Limb (tissue), 2 donors: ENCODE data around the gene SNRNP70.
"Not testable (repeated sequence)": the region's sequence is repeated elsewhere in the genome, so short reads cannot be mapped to it uniquely, and the experiment has no call there.

Experiments used
- DNase-seq, 2 donors: peaks; one replicate each; pipeline ENCODE4 v3.0.0-alpha.2; 2016; ENCODE audit errors: extremely low spot score in 2 of 2

Gene SNRNP70

DNA sequence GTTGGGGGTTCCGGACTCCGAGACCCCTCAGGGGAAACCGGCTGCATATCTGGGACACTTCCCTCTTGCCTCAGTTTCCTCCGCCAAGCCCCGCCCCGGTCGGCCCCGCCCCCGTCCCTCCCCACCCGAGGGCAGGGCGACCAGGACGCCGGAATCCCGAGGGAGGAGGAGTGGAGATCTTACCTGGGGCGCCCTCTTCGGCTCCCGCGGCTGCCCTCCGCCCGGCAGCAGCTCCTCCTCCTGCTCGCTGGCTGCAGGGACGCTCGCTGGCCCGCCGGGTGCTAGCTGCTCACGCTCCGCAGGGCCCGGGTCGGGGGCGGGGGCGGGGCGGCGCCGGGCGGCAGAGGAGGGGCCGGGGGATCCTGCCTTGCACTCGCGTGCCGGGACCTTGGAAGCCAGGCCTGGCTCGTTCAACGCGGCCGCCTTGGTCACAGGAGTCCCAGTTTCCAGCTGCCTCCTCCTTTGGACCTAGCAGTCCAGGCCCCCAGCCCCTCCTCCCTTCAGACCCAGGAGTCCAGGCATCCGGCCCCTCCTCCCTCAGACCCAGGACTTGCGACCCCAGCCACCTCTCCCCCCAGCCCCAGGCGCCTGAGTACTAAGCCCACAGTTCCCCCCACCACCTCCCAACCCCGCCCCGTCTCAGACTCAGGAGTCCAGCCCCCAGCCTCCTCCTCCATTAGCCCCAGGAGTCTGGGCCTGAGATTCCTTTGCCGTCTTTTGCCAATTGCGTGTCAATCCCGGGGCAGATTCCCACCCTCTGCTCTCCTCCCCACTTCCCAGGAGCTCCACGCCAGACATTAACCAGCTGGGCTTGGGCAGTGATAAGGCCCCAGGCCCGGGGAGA lies 20.3 kb upstream of the SNRNP70 start, which contains the start of gene NTF4:
TSS of gene NTF4 (minus strand) at position 51 of the 844 bp plus-strand sequence. CDS start 2,821 bp downstream, outside the sequence.
- peak in 1 of 2 donors; percentile 75 for DNase-seq

DNA sequence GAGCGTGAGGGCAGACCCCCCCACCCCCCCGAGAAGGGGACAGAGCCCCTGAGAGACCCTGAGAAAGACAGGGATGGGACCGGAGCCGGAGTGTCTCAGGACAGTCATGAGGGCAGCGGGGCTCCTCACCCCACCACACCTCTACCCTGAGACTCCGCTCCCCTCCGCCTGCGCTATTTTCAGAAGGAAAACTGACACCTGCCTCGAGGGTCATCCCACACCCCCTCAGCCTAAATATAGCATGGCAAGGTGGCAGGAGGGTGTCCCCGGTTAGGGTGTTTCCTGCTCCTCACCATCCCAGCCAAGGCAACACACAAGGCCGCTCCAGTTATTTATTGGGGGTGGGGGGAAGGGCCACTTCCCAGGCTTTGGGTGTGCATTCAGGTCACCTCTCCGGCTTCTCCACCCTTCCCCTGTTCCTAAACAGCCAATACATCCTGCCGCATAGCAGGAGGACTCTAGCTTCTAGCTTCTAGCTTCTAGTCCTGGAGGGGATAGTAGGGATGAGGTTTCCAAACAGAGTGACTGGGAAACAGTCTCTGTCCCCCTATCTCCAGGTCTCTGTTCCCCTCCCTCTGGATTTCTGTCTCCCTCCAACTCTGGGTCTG lies 19.2 kb upstream of the SNRNP70 start:
- DNase-seq, result no peak

DNA sequence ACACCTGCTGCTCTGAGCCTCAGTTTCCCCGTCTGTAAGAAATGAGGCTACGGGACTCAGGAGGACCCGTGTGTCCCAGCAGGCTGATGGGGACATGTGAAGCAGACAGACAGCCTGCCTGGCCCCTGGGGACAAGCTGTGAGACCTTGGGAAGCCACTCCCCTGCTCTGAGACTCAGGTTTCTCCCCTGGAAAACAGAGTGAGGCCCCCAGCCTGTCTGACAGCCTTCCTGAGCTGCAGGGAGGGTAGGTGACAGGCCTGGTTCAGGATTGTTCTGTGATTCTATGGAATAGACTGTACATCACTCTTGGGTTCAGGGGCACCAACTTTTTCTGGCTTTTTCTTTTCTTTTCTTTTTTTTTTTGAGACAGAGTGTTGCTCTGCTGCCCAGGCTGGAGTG lies 17.7 kb upstream of the SNRNP70 start:
- DNase-seq, result no peak

DNA sequence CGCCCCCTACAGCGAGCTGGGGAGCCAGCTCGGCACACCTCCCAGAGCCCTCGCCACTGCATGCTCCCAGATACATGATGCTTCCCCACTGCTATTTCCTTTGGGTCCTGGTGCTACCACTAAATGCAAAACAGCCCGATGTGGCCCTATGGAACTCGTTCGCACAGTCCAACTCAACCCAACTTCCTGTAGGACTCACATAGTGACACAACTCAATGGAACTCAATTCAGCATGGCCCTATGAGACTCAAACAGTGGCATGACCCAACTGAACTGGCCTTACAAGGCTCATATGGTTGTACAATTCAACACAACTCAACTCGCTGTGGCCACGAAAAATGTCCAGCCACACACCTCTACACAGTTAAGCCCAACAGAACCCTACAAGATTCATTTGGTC lies 16.2 kb upstream of the SNRNP70 start:
- no peak for DNase-seq

DNA sequence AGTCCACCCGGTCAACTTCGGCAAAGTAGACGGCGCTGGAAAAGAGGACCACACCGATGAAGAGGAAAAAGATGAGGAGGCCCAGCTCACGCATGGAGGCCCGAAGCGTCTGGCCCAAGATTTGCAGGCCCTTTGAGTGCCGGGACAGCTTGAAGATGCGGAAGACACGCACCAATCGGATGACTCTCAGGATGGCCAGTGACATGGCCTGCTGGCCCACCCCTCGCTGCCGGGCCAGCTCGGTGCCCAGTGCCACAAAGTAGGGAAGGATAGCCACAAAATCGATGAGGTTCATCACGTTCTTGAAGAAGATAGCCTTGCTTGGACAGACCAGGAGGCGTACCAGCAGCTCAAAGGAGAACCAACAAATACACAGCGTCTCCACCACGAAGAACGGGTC lies 14.8 kb upstream of the SNRNP70 start:
- DNase-seq, result no peak

DNA sequence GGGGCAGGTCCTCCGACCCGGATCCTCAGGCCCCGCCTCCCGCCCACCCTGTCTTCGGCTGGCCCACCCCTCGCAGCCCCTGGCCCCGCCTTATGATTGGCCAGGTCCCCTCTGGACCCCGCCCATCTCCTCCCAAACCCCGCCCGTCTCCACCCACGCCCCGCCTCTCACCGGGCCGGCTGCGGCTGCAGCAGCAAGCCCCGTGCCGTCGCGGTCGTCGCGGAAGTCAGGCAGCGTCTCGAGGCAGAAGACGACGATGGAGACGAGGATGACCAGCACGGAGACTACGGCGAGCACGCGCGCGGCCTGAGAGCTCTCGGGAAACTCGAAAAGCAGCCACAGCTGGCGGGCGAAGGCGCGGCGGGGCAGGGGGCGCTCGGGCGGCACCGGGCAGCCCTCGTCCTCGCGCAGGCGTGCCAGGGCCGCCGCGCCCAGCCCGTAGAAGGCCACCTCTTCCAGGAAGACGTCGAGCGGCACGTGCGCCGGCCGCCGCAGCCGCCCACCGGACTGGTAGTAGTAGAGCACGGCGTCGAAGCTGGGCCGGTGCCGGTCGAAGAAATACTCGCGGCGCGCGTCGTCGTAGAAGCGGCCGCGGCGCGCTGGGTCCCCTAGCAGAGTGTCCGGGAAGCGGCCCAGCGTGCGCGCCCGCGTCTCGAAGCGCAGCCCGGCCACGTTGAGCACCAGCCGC lies 13.2 kb upstream of the SNRNP70 start:
- DNase-seq, result peak in 1 of 2 donors; percentile 63

DNA sequence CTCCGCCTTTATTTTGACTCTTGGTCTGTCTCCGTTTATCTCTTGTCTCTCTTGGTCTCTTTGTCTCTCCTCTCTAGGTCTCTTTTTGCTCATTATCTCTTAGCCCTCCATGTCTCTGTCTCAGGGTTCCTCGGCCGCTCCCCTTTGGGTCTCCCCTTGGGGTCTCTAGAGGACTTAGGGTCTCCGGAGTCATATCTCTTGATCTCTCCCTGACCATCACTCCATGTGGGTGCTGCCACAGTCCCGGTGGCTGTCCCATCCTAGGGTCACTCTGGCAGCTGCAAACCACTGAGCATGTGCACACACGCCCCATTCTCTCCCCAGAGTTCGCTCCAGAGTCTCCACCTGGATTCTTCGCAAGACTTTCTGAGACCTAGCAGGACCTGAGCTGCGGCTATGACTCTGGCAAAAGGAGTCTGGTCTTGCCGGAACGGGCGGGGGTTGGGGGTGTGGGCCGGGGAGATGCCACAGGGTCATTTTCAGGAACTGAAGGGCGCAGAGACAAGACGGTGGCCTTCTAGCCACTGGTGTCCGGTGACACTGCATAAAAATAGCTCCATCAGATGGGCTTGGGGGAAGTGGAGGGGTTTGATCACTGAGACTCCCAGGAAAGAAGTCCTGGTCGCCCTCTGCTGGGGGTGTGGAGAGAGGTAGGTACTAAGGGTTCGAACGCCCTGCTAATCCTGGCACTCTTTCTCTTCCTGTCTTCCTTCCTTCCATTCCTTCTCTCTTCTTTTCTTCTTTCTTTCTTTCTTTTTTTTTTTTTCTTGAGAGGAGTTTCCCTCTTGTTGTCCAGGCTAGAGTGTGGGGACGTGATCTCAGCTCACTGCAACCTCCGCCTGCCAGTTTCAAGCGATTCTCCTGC lies 11.5 kb upstream of the SNRNP70 start:
- no peak for DNase-seq

DNA sequence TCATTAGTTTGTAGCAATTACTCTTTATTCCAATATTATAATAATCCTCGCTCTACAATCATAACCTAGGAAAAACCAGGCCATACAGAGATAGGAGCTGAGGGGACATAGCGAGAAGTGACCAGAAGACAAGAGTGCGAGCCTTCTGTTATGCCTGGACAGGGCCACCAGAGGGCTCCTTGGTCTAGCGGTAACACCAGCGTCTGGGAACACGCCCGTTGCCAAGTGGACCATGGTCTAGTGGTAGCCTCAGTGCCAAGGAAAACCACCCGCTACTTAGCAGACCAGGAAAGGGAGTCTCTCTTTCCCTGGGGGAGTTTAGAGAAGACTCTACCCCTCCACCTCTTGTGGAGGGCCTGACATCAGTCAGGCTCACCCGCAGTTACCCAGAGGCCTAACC lies 10.4 kb upstream of the SNRNP70 start:
- not testable (repeated sequence) for DNase-seq

DNA sequence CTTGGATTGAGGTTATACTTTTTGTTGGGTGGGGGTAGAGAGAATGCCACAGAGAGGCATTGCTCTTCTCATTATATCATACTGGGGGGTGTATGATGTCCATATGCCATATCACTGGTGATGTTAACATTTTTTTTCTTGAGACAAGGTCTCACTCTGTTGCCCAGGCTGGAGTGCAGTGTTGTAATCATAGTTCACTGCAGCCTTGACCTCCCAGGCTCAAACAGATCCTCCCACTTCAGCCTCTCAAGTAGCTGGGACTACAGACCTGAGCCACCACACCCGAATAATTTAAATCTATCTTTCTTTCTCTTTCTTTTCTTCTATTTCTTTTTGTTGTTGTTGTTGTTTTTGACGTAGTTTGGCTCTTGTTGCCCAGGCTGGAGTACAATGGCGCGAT lies 4.9 kb upstream of the SNRNP70 start:
- DNase-seq, result no peak

DNA sequence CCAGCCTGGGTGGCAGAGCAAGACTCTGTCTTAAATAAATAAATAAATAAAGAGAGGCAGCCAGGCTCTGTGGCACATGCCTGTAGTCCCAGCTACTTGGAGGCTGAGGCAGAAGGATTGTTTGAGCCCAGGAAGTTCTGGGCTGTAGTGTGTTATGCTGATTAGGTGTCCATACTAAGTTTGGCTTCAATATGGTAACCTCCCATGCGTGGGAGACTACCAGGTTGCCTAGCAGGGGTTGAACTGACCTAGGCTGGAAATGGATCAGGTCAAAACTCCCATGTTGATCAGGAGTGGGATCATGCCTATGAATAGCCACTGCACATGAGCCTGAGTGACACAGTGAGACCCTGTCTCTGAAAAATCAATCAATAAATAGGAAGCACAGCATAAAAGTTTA lies 4.0 kb upstream of the SNRNP70 start:
- DNase-seq, result no peak

DNA sequence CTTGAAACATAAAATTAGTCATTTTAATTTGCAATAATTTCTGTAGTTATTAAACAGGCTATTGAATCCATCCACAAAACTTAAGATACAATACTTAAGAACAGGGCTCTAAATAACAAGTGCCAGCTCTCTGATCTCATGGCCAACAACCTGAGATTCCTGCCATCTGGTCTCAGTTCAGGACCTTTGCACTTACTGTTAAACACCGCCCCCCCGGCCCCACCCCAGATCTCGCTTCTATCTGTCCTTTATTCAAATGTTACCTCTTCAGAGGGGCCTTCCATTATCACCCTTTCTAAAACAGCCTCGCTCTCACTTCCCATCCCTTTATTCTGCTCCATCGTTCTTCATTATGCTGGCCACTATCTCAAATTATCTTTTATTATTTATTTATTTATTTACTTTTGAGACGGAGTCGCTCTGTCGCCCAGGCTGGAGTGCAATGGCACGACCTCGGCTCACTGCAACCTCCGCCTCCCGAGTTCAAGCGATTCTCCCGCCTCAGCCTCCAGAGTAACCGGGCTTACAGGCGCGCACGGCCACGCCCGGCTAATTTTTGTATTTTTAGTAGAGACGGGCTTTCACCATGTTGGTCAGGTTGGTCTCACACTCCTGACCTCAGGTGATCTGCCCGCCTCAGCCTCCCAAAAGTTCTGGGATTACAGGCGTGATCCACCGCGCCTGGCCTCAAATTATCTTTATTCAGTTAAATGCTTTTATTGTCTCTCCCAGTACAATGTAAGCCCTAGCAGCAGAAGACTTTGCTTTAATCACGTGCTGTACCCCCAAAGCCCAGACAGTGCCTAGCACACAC lies 838 bp upstream of the SNRNP70 start:
- DNase-seq, result no peak

DNA sequence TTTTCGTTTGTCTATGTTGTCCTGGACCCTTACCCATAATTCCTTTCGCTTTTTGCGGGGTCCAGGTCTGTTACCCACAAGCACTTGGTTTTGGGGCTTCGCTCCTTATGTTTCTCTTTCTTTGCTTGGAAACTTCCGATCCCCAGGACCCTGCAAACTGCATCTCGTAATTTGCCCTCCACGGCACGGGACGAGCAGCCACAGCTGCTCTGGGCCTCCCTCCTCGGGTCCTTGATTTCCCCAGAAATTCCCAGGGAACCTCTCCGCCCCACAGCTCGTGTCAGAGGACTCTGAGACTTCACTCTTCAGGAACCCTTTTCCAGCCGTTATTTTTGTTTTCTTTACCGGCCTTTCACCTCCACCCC lies 599 bp downstream of the SNRNP70 start:
- no peak for DNase-seq

DNA sequence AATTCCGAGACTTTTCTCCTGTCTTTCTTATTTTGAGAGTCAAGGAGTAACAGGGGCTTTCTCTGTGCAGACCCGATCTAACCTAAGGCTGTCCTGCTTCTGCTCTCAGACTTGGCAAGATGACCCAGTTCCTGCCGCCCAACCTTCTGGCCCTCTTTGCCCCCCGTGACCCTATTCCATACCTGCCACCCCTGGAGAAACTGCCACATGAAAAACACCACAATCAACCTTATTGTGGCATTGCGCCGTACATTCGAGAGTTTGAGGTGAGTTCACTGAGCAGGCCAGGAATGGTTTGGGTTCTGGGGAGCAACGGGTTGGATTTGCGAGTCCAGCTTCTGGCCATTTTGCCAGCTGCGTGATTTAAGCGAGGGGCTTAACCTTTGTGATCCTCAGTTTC lies 1.0 kb downstream of the SNRNP70 start:
- no peak for DNase-seq

DNA sequence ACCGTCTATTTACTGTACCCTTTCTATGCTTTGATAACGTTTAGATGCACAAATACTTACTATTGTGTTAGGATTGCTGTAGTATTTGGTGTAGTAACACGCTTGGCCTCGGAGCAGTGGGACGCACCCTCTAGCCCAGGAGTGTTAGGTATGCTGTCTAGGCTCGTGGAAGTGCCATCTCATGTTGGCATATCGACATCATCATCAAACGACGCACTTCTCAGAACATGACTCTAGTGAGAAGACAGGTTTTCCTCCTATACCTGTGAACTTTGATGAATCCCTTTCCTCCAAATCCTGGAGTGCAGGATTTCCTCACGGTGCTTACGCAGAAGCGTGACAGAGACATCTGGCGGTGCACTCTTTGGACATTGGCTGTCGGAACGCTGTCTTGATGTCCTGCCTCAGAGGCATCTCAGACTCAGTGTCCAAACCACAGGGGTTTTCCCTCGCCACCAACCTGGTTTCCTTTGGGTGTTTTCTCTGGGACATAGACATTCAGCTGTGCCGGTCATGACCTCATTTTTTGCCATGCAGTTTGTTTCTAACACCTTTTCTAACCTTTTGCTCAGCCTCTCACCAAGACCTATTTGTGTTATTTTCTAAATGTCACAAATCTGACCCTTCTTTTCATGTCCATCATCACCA lies 6.3 kb downstream of the SNRNP70 start:
- DNase-seq, result no peak

DNA sequence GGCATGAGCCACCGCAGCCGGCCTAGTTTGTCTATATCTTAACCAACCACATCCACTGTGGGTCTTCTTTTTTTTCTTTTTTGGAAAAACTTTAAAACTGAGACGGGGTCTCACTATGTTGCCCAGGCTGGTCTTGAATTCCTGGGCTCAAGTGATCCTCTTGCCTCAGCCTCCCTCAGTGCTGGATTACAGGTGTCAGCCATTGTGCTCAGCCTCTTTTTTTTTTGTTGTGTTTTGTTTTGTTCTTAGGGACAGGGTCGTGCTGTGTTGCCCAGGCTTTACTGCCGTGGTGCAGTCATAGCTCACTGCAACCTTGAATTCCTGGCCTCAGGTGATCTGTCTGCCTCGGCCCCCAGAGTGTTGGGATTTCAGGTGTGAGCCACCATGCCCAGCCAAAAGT lies 7.4 kb downstream of the SNRNP70 start:
- no peak for DNase-seq

DNA sequence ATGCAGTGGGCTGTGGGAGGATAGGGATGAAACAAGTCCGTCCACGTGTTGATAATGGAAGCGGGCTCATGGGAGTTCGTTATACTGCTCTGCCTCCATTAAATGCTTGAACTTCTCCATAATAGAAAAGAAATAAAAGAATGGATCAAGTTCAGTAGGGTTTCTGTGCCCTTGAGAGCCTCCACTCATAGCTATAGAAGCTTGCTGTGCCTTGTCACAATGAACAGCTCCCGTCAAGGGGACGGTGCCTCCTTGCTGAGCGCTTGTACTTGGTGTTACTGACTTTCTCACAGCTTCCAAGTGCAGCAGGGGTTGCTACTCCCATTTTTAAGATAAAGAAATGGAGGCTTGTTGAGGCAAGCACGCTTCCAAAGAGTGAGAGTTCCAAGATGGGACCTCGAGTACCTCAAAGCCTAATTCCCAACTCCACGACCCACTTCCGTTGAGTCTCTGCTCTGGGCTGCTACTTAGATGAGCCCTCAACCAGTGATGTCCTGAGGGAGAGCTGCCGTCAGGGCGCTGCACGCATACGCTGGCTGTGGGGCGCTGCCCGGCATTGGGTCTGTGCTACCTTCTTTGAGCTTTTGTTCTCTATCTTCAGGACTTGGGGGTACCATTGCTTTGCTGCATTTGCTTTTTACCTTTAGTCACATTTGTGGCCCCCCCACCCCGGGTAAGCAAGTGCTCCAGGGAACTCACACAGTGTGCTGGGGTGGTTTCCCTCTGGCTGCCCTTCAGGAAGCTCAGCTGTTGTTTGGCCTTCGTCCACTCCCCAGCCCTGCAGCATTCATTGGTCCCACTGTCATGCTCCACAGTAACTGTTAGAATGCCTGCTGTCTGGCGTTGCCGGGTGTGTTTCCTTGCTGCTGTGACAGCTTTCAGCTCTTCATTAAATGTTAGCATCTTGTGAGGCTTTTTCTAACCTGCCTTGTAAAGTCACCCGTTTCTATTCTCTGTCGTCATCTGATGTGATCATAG lies 9.5 kb downstream of the SNRNP70 start:
- DNase-seq, result no peak

DNA sequence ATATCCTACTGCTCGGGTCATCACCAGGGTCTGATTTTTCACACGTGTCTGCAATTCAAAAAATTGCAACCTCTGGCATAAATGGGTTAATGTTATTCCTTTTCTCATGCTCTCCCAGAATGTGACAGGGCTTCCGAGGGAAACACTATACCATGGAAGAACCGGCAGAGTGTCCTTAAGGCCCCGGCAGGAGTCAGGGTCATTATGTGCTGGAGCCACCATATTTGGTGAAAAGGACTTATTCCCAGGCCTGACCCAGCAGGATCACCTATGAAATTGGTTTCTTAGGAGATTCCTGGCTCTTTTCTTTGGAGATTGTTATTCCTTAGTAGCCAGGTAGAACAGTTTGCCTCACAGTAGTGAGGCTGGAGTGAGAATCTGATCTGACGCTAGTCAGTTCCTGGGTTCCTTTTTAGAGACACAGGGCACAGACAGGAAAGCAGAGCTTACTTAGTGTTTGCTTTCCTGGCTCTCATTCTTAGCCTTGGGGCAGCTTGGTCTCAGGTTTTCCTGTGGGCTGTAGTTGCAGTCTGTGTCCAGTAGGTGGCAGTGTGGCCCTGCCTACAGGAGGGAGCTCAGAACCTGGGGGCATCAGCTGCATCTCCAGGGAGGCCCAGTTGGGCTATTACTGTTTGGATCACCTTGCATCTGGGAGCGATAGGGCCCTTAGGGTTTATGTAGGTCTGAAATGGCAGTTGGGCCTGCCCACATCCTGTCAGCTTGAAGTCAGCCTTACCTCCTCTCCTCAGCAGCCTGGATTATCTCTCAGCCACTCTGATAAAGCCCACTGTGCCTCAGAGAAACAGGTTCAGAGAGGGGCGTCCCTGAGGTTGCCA lies 12.4 kb downstream of the SNRNP70 start:
- DNase-seq, result peak; percentile 70 to 80

DNA sequence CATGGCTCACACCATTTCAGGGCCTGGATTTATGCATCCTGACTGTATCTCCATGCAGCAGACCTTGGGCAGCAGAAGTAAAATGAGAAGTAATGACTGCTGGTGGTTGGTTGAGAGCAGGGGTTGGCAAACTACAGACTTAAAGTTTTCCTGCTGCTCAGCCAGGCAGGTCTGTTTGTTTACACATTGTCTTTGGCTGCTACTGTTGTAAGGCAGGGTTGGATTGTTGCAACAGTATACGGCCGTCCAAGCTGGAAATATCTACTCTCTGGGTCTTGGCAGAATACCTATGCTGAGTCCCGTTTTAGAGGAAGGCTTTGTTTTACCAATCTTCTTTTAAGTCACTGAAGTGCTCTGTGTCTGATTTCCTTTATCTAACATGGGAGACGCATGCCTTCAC lies 13.5 kb downstream of the SNRNP70 start:
- no peak for DNase-seq
